Omental fat pad (tissue), 4 donors: Measurements from ENCODE around the gene RANBP1. TPM values are rescaled to one million over a fixed set of nuclear protein-coding genes. Genes with fewer than 3 reads are reported as not detected.

ENCODE experiments used
- ATAC-seq: fragments of 150-250 bp; one replicate; pipeline ENCODE4 v1.9.1; 2016; ENCODE audit warnings: mild to moderate bottlenecking, moderate library complexity; ENCODE audit not compliant: low FRiP score
- DNase-seq: peaks from one replicate; pipeline ENCODE4 v3.0.0-alpha.2; 2019; ENCODE audit warnings: low spot score
- total RNA-seq, 4 donors: library from RNA; depleted of rRNA; stranded (reverse); fragments of >200 nt; gene quantifications; one replicate each; pipeline ENCODE4 v1.1.0, GENCODE V29; 2016
- TF ChIP-seq, protein P1 (sequence below), 3 donors: fragments of 450-650 bp; IDR thresholded peaks; one replicate each; pipeline ENCODE4 v1.5.1; 2016 to 2017; ENCODE audit warnings: antibody characterized with exemption in 3 of 3, mild to moderate bottlenecking in 3 of 3, moderate library complexity in 2 of 3

RANBP1 gene
- total RNA-seq, 4 donors from 2014 or later: 146 to 285 (median 159) TPM

GRCh38 chr22:20079745-20080444, 36.0 kb upstream of the RANBP1 start, which contains the start of gene DGCR8:
Gene DGCR8 (plus strand): TSS chr22:20080241. CDS start chr22:20085964, 5,723 bp downstream.
- DNase-seq: peak; percentile 49
- ATAC-seq: peak; percentile 95
- TF ChIP-seq, protein P1, sequence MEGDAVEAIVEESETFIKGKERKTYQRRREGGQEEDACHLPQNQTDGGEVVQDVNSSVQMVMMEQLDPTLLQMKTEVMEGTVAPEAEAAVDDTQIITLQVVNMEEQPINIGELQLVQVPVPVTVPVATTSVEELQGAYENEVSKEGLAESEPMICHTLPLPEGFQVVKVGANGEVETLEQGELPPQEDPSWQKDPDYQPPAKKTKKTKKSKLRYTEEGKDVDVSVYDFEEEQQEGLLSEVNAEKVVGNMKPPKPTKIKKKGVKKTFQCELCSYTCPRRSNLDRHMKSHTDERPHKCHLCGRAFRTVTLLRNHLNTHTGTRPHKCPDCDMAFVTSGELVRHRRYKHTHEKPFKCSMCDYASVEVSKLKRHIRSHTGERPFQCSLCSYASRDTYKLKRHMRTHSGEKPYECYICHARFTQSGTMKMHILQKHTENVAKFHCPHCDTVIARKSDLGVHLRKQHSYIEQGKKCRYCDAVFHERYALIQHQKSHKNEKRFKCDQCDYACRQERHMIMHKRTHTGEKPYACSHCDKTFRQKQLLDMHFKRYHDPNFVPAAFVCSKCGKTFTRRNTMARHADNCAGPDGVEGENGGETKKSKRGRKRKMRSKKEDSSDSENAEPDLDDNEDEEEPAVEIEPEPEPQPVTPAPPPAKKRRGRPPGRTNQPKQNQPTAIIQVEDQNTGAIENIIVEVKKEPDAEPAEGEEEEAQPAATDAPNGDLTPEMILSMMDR (IDR thresholded peaks at IDR 0.05): no peak

DNA sequence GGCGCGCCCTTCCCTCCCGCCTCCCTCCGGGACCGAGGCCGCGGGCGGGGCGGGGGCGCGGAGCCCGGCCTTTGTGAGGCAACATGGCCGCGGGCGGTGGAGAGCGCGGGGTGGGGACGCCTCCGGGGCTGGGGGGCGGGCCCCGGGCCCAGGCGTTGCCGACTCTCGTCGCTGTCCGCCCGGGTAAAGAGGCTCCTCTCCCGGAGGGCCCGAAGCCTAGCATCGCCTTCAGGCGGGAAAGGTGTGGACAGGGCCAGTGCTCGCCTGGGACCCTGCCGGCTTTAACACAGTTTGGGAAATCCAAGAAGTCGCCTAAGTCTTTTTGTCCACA, 35.5 kb upstream of the RANBP1 start:
- ATAC-seq: peak; percentile 81
- TF ChIP-seq, protein P1 (IDR thresholded peaks at IDR 0.05): no peak
- DNase-seq: no peak

GRCh38 chr22:20080776-20081654, 34.9 kb upstream of the RANBP1 start:
- peak; percentile 8 for ATAC-seq
- TF ChIP-seq, protein P1 (IDR thresholded peaks at IDR 0.05): no peak
- no peak for DNase-seq

DNA sequence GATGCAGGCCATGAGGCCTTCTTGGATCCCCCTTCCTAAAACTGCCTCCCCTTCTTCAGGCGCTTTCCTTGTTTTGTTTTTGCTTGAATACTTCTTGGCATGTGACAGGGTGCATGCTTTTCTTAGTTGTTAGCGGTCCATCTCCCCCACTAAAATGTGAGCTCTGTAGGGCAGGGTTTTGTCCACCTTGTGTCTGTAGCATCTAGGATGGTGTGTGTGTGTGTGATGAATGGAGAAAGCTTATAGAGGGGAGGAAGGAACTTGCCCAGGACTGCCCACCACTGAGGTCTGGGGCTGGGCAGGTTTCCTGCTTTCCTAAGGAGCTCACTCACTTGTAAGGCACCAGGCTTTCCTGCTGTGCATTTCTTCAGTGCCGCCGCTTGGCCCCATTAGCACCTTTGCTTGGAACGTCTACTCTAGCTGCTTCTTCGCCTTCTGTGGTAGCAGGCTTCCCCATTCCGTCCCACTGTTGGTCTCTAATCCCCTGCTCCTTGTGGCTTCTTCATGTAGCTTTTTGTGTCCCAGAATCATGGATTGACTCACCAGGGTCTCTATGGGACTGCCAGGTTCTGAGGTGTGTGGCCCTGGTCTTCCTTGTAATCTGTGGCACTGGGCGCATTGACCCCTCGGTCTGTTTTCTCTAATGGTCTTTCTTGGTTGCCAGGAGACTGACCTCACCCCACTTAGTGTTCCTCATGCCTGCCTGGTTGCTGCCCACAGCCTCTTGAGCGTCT, 32.6 kb upstream of the RANBP1 start:
- DNase-seq (no peak), ATAC-seq (no peak)
- TF ChIP-seq, protein P1 (IDR thresholded peaks at IDR 0.05): no peak

- no peak for ATAC-seq
- TF ChIP-seq, protein P1 (IDR thresholded peaks at IDR 0.05): no peak
- no peak for DNase-seq
Measured at GRCh38 chr22:20083891-20084546, 31.9 kb upstream of the RANBP1 start.

- TF ChIP-seq, protein P1 (IDR thresholded peaks at IDR 0.05): no peak
- DNase-seq (no peak), ATAC-seq (no peak)
Measured at GRCh38 chr22:20084547-20085413, 31.1 kb upstream of the RANBP1 start.
